Endometrial microvascular endothelial cells (primary cell): ENCODE results near the gene PIP4K2A. TPM values are rescaled to one million over a fixed set of nuclear protein-coding genes. Genes with fewer than 3 reads are reported as not detected.
"Not testable (repeated sequence)": the region's sequence is repeated elsewhere in the genome, so short reads cannot be mapped to it uniquely, and the experiment has no call there.

Experiments used
- in situ Hi-C: cut with HindIII; loops from 2 replicates; pipeline ENCODE4 v1.10.0; 2017; ENCODE audit warnings: low sequenced_read_pairs, low pct_unique_long_range_greater_than_20kb; ENCODE audit errors: inconsistent ontology term
- total RNA-seq: library from RNA; depleted of rRNA; stranded (reverse); fragments of >200 nt; gene quantifications from one replicate; pipeline ENCODE4 v1.2.3, GENCODE V29; 2015; ENCODE audit errors: inconsistent ontology term

PIP4K2A gene
- total RNA-seq, 1 donor from 2014 or later, result 12.1 TPM

GRCh38 chr10:22514414-22514758, 200.0 kb downstream of the PIP4K2A start:
- in situ Hi-C loops, result not testable (repeated sequence)

GRCh38 chr10:22513483-22514413, 200.6 kb downstream of the PIP4K2A start:
- in situ Hi-C loops, result not testable (repeated sequence)

GRCh38 chr10:22512015-22512414, 202.4 kb downstream of the PIP4K2A start:
- in situ Hi-C loops, result not testable (repeated sequence)

- in situ Hi-C loops, result not testable (repeated sequence)
These were observed 206.2 kb downstream of the PIP4K2A start for GRCh38 chr10:22508214-22508613.

- in situ Hi-C loops, result no loop called here
These were observed 208.3 kb downstream of the PIP4K2A start for GRCh38 chr10:22505911-22506685.

- in situ Hi-C loops, result no loop called here
These were observed 209.6 kb downstream of the PIP4K2A start for GRCh38 chr10:22504766-22505165.

GRCh38 chr10:22503315-22504088, 210.9 kb downstream of the PIP4K2A start:
- in situ Hi-C loops, result no loop called here

- in situ Hi-C loops, result no loop called here
These were observed 212.5 kb downstream of the PIP4K2A start for GRCh38 chr10:22501863-22502262.

- in situ Hi-C loops, result no loop called here
These were observed 213.0 kb downstream of the PIP4K2A start for GRCh38 chr10:22501413-22501812.

- in situ Hi-C loops, result no loop called here
These were observed 213.6 kb downstream of the PIP4K2A start for GRCh38 chr10:22500656-22501340.

GRCh38 chr10:22499973-22500372, 214.4 kb downstream of the PIP4K2A start:
- in situ Hi-C loops, result not testable (repeated sequence)

- in situ Hi-C loops, result no loop called here
These were observed 219.0 kb downstream of the PIP4K2A start for GRCh38 chr10:22495396-22495795.

GRCh38 chr10:22494007-22494406, 220.4 kb downstream of the PIP4K2A start:
- in situ Hi-C loops, result no loop called here

- in situ Hi-C loops, result no loop called here
These were observed 222.3 kb downstream of the PIP4K2A start for GRCh38 chr10:22491931-22492615.

GRCh38 chr10:22491480-22491879, 222.9 kb downstream of the PIP4K2A start:
- in situ Hi-C loops, result no loop called here

GRCh38 chr10:22489975-22490374, 224.4 kb downstream of the PIP4K2A start:
- in situ Hi-C loops, result no loop called here

- in situ Hi-C loops, result no loop called here
These were observed 224.9 kb downstream of the PIP4K2A start for GRCh38 chr10:22489467-22489866.

GRCh38 chr10:22486431-22486830, 227.9 kb downstream of the PIP4K2A start:
- in situ Hi-C loops, result no loop called here
